Activated CD8-positive, alpha-beta memory T cell treated with anti-CD3 and anti-CD28 coated beads for 1 hour (primary cell): Measurements from ENCODE around the gene CCDC88B.

ENCODE experiments used
- DNase-seq, 2 donors: peaks; one replicate each; pipeline ENCODE4 v3.0.0-alpha.2; 2020; ENCODE audit warnings: low read depth in 1 of 2; ENCODE audit errors: extremely low read depth in 1 of 2

CCDC88B gene

GRCh38 chr11:64406221-64406946 lies 66.4 kb downstream of the CCDC88B start:
- no peak for DNase-seq
